D341Med (cell line): ENCODE measurements around the gene EHMT1.
A peak's percentile ranks its signal among the peaks of the same experiment; 100 is the strongest.
"Not testable (repeated sequence)": the region's sequence is repeated elsewhere in the genome, so short reads cannot be mapped to it uniquely, and the experiment has no call there.

Experiments
- DNase-seq: peaks from one replicate; pipeline ENCODE4 v3.0.0; 2012; ENCODE audit warnings: low spot score

Gene EHMT1

DNA sequence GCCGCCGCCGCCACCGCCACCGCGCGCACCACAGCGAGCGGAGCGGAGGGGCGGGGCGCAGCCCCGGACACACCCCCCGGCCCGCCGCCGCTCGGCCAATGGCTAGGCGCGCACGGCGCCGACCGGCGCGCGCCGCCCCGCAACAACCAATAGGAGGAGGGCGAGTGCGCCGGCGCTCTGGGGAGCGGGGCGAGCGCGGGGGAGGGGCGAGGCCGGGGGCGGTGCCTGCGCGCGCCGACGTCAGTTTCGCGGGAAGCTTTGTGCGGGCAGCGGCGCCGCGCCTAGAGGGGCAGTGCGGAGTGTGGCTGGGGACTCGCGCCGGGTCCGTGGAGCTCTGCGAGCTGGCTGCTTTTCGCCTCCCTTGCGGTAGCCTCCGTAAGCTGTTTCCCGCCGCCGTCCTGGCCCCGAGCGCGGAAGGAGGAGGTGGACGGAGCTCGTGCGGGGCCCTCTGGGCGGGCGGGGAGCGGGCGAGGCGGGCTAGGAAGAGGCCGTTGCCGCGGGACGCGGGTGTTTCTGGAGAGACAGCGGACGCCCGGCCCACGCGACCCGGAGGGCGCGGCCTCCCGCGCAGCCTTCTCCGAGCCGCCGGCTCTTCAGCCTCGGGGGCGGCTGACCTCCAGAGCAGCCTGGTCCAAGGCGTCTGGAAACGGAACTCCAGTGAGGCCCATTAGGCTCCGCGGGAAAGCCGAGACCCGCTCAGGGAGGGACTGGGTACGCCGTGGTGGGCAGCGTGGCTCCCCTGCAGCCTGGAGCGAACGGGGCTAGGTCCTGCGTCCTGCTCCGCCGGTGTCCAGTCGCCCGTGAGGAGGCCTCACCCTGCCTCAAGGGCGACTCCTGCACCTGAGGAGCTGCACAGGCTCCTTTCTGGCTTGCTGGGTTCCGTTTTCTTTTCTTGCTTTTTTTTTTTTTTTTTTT is 28.1 kb upstream of the EHMT1 start, which contains the start of gene ZMYND19:
Gene ZMYND19, minus strand, starts transcription at position 44 of the 915 bp plus-strand sequence. CDS start 249 bp downstream, outside the sequence.
- DNase-seq = peak; percentile 100

- no peak for DNase-seq
Measured at GRCh38 chr9:137592767-137593166, 26.0 kb upstream of the EHMT1 start.

- DNase-seq = no peak
Measured at GRCh38 chr9:137593176-137593575, 25.6 kb upstream of the EHMT1 start.

DNA sequence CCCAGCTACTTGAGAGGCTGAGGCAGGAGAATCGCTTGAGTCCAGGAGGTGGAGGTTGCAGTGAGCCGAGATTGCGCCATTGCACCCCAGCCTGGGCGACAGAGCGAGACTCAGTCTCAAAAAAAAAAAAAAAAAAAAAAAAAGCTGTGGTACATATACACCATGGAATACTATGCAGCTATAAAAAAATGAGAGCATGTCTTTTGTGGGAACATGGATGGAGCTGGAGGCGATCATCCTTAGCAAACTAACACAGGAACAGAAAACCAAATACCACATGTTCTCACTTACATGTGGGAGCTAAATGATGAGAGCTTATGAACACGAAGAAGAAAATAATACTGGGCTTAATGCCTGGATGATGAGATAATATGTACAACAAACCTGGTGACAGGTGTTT is 22.2 kb upstream of the EHMT1 start:
- not testable (repeated sequence) for DNase-seq

DNA sequence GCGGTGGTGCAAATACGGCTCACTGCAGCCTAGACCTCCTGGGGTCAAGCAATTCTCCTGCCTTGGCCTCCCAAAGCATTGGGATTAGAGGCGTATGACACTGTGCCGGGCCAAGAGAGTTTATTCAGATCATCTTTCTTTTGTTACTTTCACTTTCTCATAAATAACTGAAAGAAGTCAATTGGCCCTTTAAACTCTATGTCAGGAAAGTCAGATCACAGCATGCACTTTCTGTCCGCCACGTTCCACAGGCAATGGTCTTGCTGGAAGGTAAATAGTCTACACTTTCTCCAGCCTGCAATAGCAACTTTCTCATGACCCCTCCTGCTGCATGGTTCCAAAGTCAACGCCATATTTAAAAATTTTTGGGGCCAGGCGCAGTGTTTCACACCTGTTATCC is 19.9 kb upstream of the EHMT1 start:
- no peak for DNase-seq

- DNase-seq = no peak
Measured at GRCh38 chr9:137602661-137603060, 16.1 kb upstream of the EHMT1 start.

DNA sequence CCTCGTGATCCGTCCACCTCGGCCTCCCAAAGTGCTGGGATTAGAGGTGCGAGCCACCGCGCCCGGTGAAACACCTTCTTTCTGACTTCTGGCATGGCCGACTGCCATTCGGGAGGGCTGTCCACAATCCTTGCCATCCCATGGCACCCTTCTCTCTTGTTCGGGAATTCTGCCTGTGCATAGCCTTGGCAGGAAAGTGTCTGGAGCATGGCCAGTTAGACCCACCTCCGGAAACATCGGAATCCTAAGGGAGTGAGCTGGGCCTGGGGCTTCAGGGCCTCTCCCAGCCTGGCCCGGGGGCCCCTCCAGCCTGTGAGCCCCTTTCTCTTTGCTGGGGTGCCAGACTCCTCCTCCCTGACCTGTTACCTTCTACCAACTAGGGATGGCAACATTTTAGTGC is 14.9 kb upstream of the EHMT1 start:
- no peak for DNase-seq

DNA sequence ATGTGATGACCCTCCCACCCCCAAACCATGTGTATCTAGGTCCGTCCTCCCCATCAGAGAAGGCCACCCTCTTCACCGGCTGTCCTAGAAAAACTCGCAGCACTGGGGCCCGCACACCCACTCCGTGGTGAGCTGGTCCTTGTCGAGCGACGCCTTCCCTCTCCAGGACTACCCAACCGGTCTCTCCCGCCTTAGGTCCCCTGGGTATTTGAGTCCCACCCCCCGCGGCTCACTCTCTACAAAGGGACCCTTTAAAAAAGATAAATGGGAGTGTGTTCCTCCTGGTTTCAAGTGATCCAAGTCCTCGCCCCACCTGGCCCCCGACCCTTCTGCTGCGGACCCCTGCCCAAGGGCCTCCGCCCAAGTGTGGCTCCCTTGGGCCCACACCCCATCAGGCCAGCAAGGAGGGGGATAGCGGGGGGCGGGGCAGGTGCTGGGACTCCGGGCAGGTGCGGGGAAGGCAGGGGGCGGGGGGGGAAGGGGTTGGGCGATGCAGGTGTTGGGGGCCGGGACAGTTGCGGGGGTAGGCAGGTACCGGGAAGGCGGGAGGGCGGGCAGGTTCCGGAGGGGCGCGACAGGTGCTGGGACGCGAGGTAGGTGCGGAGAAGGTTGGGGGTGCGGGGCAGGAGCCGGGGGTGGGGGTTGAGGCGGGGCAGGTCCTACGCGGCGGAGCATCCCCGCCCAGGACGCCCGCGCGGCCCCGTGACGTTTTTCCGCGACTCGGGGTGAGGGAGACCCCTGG is 14.3 kb upstream of the EHMT1 start:
- DNase-seq = no peak

DNA sequence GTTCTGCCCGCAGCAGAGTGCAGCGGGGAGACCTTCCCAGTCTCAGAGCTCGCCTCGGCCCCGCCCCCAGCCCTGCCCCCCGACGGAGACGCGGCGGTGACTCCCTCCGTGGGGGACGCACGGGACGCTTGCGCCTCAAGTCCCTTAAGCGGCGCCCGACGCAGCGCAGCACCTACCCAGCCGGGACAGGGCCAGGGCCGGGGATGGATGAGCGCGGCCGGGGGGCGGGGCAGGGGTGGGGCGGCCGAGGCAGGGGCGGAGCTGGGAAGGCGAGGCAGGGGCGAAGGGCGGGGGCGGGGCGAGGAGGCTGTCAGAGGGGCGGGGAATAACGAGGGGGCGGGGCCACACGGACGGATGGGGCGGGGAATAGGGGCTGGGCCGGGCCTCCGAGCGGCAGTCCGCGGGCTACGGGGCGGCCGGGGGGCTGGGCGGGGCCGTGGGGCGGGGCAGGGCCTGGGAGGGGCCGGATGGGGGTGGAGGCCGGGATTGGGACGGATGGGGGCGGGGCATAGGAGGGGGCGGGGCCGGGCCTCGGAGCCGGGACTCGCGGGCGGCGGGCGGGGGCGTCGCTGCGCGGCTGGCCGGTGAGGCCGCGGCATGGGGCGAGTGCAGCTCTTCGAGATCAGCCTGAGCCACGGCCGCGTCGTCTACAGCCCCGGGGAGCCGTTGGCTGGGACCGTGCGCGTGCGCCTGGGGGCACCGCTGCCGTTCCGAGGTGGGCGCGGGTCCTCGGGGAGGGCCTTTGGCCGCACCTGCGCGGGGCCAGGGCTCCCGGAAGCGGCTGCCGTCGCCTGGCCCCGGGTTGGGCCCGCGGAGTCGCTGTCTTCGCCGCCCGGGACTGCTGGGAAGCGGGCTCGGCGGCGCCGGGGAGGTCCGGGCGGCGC is 13.4 kb upstream of the EHMT1 start, which contains the start of gene ARRDC1:
Gene ARRDC1, plus strand, starts transcription at position 566 of the 884 bp plus-strand sequence. Its CDS starts 32 bp downstream, at position 598.
- DNase-seq = peak; percentile 99

DNA sequence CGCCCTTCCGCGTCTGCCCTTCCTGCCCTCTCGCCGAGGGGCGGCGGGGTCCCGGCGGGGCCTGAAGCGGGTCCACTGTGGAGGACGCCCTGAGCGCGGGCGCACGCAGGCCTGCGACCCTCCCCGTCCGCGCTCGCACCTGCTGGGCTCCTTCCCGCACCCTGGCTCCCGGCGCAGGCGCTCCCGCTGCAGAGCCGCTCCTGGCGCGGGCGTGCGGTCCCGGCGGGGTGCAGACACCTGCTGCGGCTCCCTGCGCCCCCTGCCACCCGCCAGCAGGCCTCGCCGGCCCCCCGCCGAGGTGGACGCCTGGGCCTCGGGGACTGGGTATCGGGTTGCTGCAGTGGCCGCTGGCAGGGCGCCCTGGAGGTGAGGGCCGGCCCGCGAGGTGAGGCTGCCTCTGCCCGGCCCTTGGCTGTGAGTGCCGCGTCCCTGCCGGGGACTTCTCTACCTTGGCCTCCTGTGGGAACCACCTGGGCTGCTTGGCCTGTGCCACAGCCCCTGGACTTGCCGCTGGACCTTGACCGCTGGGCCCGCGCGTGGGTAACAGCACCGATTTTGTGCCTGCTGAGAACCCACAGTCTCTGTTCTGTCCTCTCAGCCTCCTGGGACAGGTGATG is 12.7 kb upstream of the EHMT1 start:
- DNase-seq = peak; percentile 70

DNA sequence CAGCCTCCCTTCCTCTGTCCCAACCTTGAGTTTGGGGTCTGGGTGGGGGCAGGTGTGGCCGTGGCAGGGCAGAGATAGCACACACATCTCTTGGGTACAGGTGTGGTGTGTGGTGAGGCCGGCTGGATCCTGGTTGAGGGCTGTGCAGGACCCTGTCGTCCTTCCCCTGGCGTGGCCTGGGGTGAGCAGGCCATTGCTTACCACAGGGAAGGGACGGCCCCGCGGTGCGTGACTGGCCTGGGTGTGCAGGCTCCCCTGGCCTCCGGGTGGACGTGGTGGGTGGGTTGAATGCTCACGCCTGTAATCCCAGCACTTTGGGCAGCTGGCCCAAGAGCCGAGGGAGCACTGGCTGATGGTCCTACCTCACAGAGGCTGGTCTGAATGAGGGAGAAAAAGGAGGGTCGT is 12.1 kb upstream of the EHMT1 start:
- no peak for DNase-seq

DNA sequence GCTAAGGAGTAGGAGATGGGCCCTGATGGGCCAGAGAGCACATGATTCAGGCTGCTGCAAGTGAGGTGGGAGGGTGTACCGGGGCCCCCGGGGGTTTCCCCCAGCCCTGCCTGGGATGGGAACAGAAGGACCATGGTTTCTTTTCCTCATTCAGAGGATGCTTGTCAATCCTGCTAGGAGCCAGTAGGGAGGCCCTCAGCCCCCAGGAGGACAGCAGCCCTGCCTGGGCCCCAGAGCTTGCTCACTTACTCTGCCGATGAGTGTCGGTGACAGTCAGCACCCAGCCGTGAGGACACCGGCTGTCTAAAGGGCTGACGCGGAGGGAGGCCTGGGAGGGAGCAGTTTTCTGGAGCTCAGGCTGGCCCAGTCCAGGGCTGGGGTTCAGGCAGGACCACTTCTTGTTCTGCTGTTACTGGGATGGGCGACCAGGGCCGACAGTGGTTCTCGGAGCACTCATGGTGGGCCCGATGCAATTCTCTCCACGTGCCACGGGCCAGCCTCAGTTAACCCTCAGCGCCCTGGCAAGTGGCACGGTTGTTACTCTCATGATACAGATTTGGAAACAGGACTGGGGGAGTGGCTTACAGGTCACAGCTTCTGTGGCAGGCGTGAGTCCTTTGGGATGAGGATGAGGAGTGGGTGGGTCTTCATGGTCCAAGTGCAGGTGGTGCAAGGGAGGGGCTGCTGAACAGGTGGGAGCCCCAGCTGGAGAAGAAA is 11.5 kb upstream of the EHMT1 start:
- DNase-seq = no peak

- no peak for DNase-seq
Measured at GRCh38 chr9:137610944-137611343, 7.9 kb upstream of the EHMT1 start.

DNA sequence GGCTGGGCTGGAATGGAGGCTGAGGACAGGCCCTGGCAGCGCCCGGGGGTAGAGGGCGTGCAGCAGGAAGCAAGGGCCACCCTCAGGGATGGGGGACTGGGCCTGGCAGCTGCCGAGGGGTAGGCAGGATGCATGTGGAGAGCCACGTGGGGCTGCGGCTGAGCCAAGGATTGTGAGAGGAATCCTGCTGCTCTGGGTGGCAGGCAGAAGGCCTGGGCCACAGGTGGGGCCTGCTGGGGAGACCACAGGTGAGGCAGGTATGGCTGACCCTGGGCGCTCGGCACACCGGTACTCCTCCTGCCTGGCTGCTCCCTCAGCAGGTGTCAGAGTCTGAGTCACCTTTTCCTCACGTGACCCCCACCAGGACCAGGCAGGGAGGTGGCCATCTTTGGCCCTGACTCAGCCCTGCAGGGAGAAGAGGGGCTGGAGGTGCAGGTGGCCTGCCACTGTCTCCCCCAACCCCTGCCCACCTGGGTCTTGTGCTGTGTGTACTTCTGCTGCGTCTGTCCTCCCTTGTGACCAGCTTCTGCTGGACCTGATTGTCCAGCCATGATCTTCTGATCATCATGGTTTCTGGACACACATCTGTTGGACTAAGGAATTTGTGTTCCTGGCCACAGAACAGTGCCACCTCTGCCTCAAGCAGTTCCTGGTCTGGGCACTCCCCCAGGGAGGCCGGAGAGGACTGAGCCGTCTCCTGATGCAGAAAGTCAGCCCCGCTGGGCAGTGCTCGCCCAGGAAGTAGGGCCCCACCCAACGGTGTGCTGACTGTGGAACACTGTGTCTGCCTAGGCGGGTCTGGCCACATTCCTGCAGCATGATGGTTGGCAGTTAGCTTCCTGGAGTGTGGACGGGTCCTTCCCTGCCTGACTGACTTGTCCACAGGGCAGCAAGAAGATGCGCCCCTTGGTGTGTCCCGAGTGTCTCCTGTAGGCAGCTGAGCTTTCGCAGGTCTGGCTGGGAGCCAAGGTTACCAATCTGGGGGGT is 6.9 kb upstream of the EHMT1 start:
- no peak for DNase-seq

GRCh38 chr9:137612741-137613142 is 6.1 kb upstream of the EHMT1 start:
- DNase-seq = no peak

GRCh38 chr9:137613259-137613658 is 5.5 kb upstream of the EHMT1 start:
- no peak for DNase-seq

DNA sequence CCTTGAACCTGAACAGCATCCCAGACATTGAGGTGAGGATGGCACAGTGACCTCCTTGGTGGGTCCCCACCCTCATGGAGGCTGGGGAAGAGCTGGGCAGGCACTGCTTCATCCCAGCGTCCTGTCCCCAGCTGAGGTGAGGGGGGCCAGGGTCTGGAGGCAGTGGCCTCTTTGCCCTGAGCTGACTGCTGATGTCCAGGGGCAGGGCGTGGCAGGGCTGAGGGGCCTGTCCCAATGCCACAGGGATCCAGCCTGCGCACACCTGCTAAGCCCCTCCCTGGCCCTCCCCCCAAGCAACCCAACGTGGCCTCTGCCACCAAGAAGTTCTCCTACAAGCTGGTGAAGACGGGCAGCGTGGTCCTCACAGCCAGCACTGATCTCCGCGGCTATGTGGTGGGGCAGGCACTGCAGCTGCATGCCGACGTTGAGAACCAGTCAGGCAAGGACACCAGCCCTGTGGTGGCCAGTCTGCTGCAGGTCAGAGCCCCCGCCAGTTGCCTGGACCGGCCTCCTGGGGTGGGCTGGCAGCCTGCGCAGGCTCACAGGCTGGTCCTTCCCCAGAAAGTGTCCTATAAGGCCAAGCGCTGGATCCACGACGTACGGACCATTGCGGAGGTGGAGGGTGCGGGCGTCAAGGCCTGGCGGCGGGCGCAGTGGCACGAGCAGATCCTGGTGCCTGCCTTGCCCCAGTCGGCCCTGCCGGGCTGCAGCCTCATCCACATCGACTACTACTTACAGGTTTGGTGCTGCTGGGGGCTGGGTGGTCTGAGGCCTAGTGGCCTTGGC is 4.9 kb upstream of the EHMT1 start:
- no peak for DNase-seq

DNA sequence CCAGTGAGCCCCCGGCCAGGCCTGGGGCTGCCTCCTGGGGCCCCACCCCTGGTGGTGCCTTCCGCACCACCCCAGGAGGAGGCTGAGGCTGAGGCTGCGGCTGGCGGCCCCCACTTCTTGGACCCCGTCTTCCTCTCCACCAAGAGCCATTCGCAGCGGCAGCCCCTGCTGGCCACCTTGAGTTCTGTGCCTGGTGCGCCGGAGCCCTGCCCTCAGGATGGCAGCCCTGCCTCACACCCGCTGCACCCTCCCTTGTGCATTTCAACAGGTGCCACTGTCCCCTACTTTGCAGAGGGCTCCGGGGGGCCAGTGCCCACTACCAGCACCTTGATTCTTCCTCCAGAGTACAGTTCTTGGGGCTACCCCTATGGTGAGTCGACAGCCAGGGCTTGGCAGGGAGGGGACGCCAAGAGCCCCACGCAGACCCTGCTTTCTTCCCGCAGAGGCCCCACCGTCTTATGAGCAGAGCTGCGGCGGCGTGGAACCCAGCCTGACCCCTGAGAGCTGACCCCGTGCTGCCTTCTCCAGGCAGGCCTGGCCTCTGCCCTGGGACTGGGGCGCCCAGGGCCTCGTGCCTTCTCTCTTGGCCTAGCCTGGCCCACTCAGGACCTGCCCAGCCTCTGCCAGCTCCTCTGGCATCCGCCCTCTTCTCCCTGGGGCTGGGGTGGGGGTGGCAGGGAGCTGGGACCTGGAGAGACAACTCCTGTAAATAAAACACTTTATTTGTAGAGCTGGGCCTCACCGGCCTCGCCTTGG is 4.0 kb upstream of the EHMT1 start:
- no peak for DNase-seq
